ENCODE results near the gene NOS1AP.

NOS1AP gene

GRCh38 chr1:162367073-162367472, 297.6 kb downstream of the NOS1AP start:
- H3K4me3 ChIP-seq (ENCODE audit: low read depth, low read length) = no peak overlapping the region
- no peak for TF ChIP-seq CTCF (IDR thresholded peaks at IDR 0.05; ENCODE audit: control insufficient read depth, extremely low read depth, insufficient read depth)
- no peak for DNase-seq (ENCODE audit: low read depth)

- DNase-seq (ENCODE audit: low read depth) = no peak
- no peak overlapping the region for H3K4me3 ChIP-seq (ENCODE audit: low read depth, low read length)
- no peak for TF ChIP-seq CTCF (IDR thresholded peaks at IDR 0.05; ENCODE audit: control insufficient read depth, extremely low read depth, insufficient read depth)
Measured at GRCh38 chr1:162367772-162368171, 298.3 kb downstream of the NOS1AP start.

GRCh38 chr1:162368451-162368850, 299.0 kb downstream of the NOS1AP start:
- DNase-seq (ENCODE audit: low read depth) = no peak
- H3K4me3 ChIP-seq (ENCODE audit: low read depth, low read length) = no peak overlapping the region

GRCh38 chr1:162369571-162369970, 300.1 kb downstream of the NOS1AP start:
- no peak for TF ChIP-seq CTCF (IDR thresholded peaks at IDR 0.05; ENCODE audit: control insufficient read depth, extremely low read depth, insufficient read depth)
- DNase-seq (ENCODE audit: low read depth) = no peak
- no peak overlapping the region for H3K4me3 ChIP-seq (ENCODE audit: low read depth, low read length)

More at GRCh38 chr1:162368451-162368850, 299.0 kb downstream of the NOS1AP start:
- no peak for TF ChIP-seq CTCF (IDR thresholded peaks at IDR 0.05; ENCODE audit: control insufficient read depth, extremely low read depth, insufficient read depth)

GRCh38 chr1:162370161-162370560, 300.7 kb downstream of the NOS1AP start:
- H3K4me3 ChIP-seq (ENCODE audit: low read depth, low read length) = no peak overlapping the region
- no peak for DNase-seq (ENCODE audit: low read depth)
- no peak for TF ChIP-seq CTCF (IDR thresholded peaks at IDR 0.05; ENCODE audit: control insufficient read depth, extremely low read depth, insufficient read depth)

GRCh38 chr1:162370721-162371120, 301.2 kb downstream of the NOS1AP start:
- no peak for TF ChIP-seq CTCF (IDR thresholded peaks at IDR 0.05; ENCODE audit: control insufficient read depth, extremely low read depth, insufficient read depth)
- no peak for DNase-seq (ENCODE audit: low read depth)
- no peak overlapping the region for H3K4me3 ChIP-seq (ENCODE audit: low read depth, low read length)

- no peak for DNase-seq (ENCODE audit: low read depth)
- TF ChIP-seq CTCF (IDR thresholded peaks at IDR 0.05; ENCODE audit: control insufficient read depth, extremely low read depth, insufficient read depth) = no peak
- no peak overlapping the region for H3K4me3 ChIP-seq (ENCODE audit: low read depth, low read length)
Measured at GRCh38 chr1:162371611-162372010, 302.1 kb downstream of the NOS1AP start.
